GM23338 (cell line): ENCODE measurements around the gene AP2B1. TPM values are rescaled to one million over a fixed set of nuclear protein-coding genes. Genes with fewer than 3 reads are reported as not detected.

Experiments
- ATAC-seq: fragments of 200-7000 bp; cut with Tn5 transposase; 3 replicates; pipeline ENCODE4 v1.9.1; 2020
- DNase-seq: peaks from one replicate; pipeline ENCODE4 v3.0.0-alpha.2; 2015; ENCODE audit warnings: low spot score
- H2AFZ ChIP-seq: fragments of 200-600 bp; sonication (generic); 2 replicates; pipeline ENCODE4 v1.8.0; 2016; ENCODE audit warnings: antibody characterized with exemption, mild to moderate bottlenecking, moderate library complexity
- H3F3A ChIP-seq: fragments of 200-600 bp; sonication (generic); replicated peaks from 2 replicates; pipeline ENCODE4 v1.8.0; 2017; ENCODE audit warnings: antibody characterized with exemption, mixed run types, low read depth
- H3K27ac ChIP-seq: fragments of 200-600 bp; sonication (generic); 2 replicates; pipeline ENCODE4 v1.6.1; 2016; ENCODE audit warnings: low read depth
- H3K27me3 ChIP-seq: fragments of 200-600 bp; sonication (generic); 2 replicates; pipeline ENCODE4 v1.8.0; 2016; ENCODE audit warnings: mild to moderate bottlenecking, mixed run types, moderate library complexity; ENCODE audit not compliant: insufficient read depth
- H3K36me3 ChIP-seq: fragments of 200-600 bp; sonication (generic); 2 replicates; pipeline ENCODE4 v1.8.0; 2016; ENCODE audit warnings: mild to moderate bottlenecking; ENCODE audit not compliant: insufficient read depth
- H3K4me1 ChIP-seq: fragments of 200-600 bp; sonication (generic); 2 replicates; pipeline ENCODE4 v1.8.0; 2016; ENCODE audit warnings: mild to moderate bottlenecking, moderate library complexity; ENCODE audit not compliant: insufficient read depth
- H3K4me2 ChIP-seq: fragments of 200-600 bp; sonication (generic); 2 replicates; pipeline ENCODE4 v1.7.1; 2017; ENCODE audit warnings: mixed run types
- H3K4me3 ChIP-seq: fragments of 200-600 bp; sonication (generic); 2 replicates; pipeline ENCODE4 v1.6.1; 2016; ENCODE audit warnings: mixed run types
- H3K79me2 ChIP-seq: fragments of 200-600 bp; sonication (generic); replicated peaks from 2 replicates; pipeline ENCODE4 v1.8.0; 2017; ENCODE audit warnings: mild to moderate bottlenecking; ENCODE audit not compliant: insufficient read depth
- H3K9me2 ChIP-seq: fragments of 200-600 bp; sonication (generic); 2 replicates; pipeline ENCODE4 v1.8.0; 2017; ENCODE audit not compliant: insufficient read depth
- H4K20me1 ChIP-seq: fragments of 200-600 bp; sonication (generic); replicated peaks from 2 replicates; pipeline ENCODE4 v1.8.0; 2017; ENCODE audit warnings: mild to moderate bottlenecking; ENCODE audit not compliant: insufficient read depth
- H3K27ac Mint-ChIP-seq: 2 replicates; pipeline ENCODE4 v1.8.0; 2020; ENCODE audit warnings: inconsistent platforms, mild to moderate bottlenecking, moderate library complexity, mixed read lengths
- H3K27me3 Mint-ChIP-seq: 3 replicates; pipeline ENCODE4 v1.8.0; 2022; ENCODE audit warnings: low read depth, mild to moderate bottlenecking, moderate library complexity, mixed read lengths, inconsistent platforms; ENCODE audit not compliant: insufficient read depth, poor library complexity
- H3K36me3 Mint-ChIP-seq: 3 replicates; pipeline ENCODE4 v1.8.0; 2021; ENCODE audit warnings: low read depth, mild to moderate bottlenecking, inconsistent platforms, moderate library complexity, mixed read lengths
- H3K4me1 Mint-ChIP-seq: 3 replicates; pipeline ENCODE4 v1.8.0; 2020; ENCODE audit warnings: mild to moderate bottlenecking, inconsistent platforms, mixed read lengths
- H3K4me3 Mint-ChIP-seq: 3 replicates; pipeline ENCODE4 v1.8.0; 2021; ENCODE audit warnings: moderate library complexity, mild to moderate bottlenecking, inconsistent platforms, mixed read lengths
- H3K9me3 Mint-ChIP-seq: 3 replicates; pipeline ENCODE4 v1.8.0; 2020; ENCODE audit warnings: moderate library complexity, mild to moderate bottlenecking, inconsistent platforms, mixed read lengths
- EZH2 ChIP-seq: fragments of 200-600 bp; sonication (generic); IDR thresholded peaks from one replicate; pipeline ENCODE4 v1.8.0; 2017; ENCODE audit warnings: antibody characterized with exemption, mild to moderate bottlenecking, low read depth; ENCODE audit not compliant: unreplicated experiment
- EZH2phosphoT487 ChIP-seq: fragments of 200-600 bp; sonication (generic); IDR thresholded peaks from one replicate; pipeline ENCODE4 v1.8.1; 2018; ENCODE audit warnings: antibody characterized with exemption; ENCODE audit not compliant: unreplicated experiment
- JUNB ChIP-seq: IDR thresholded peaks from one replicate; pipeline ENCODE4 v1.6.1; 2016; ENCODE audit warnings: antibody characterized with exemption; ENCODE audit not compliant: unreplicated experiment
- NANOG ChIP-seq: IDR thresholded peaks from 2 replicates; pipeline ENCODE4 v1.6.1; 2016; ENCODE audit warnings: antibody characterized with exemption, borderline replicate concordance
- POLR2AphosphoS5 ChIP-seq: IDR thresholded peaks from 2 replicates; pipeline ENCODE4 v1.6.1; 2016; ENCODE audit warnings: antibody characterized with exemption, low read depth
- STAT1 ChIP-seq: IDR thresholded peaks from one replicate; pipeline ENCODE4 v1.6.1; 2016; ENCODE audit warnings: antibody characterized with exemption; ENCODE audit not compliant: unreplicated experiment
- ZNF114 ChIP-seq: fragments of 250-450 bp; sonication (Bioruptor Pico); IDR thresholded peaks from 2 replicates; pipeline ENCODE4 v1.5.0; 2020; ENCODE audit warnings: mild to moderate bottlenecking, moderate library complexity
- ZNF331 ChIP-seq: fragments of 250-450 bp; sonication (Bioruptor Pico); IDR thresholded peaks from 2 replicates; pipeline ENCODE4 v1.5.0; 2020; ENCODE audit warnings: low read depth, mild to moderate bottlenecking, moderate library complexity
- polyA plus RNA-seq: library from polyadenylated mRNA; unstranded; fragments of >200 nt; fragmentation: Nextera tagmentation; extraction: Ambion mirVana; gene quantifications from 2 replicates; pipeline ENCODE4 v1.2.1, GENCODE V29; 2016
- total RNA-seq: library from RNA; depleted of rRNA; stranded (reverse); fragments of >200 nt; shearing (Covaris generic); gene quantifications from 2 replicates; pipeline ENCODE4 v1.2.3, GENCODE V29; 2014
- TF ChIP-seq, protein P1 (sequence below): fragments of 250-450 bp; sonication (Bioruptor Pico); IDR thresholded peaks from 2 replicates; pipeline ENCODE4 v1.5.0; 2020; ENCODE audit warnings: mild to moderate bottlenecking, moderate library complexity
- TF ChIP-seq, protein P2 (sequence below), 2 experiments: fragments of 200-600 bp in 1 of 2; sonication (generic) in 1 of 2; conservative IDR thresholded peaks; 2 replicates each; pipeline versions ENCODE4 v1.5.1 to v1.6.1; 2016 to 2017; ENCODE audit warnings: antibody characterized with exemption in 2 of 2, low read depth in 2 of 2, mild to moderate bottlenecking in 2 of 2, moderate library complexity in 1 of 2
- TF ChIP-seq, protein P3 (sequence below): IDR thresholded peaks from 2 replicates; pipeline ENCODE4 v1.6.1; 2016; ENCODE audit warnings: antibody characterized with exemption

AP2B1 gene
- total and polyA plus RNA-seq, 2 experiments from 2014 or later = 89.7 to 144 TPM

- Histone ChIP-seq H3K4me3 (no peak overlapping the region), H3K4me1 (peaks cover 22% of the 10 kb centered on the region), H3K79me2 (no peaks in the 10 kb centered on the region), H3K36me3 (0 out of 2 replicates have a peak, but pooled peaks cover 3% of the 10 kb centered on the region), H3K4me2 (no peak overlapping the region), H3F3A (no peaks in the 10 kb centered on the region; the same call in 1 of the 2 replicates), H4K20me1 (no peaks in the 10 kb centered on the region), H3K27me3 (no peaks in the 10 kb centered on the region), H3K27ac (no peak overlapping the region), H2AFZ (no peak overlapping the region), H3K9me2 (no peaks in the 10 kb centered on the region)
- H3K27me3 Mint-ChIP-seq = peaks cover 3% of the 10 kb centered on the region
- no peak overlapping the region for H3K4me3 Mint-ChIP-seq
- H3K4me1 Mint-ChIP-seq = peaks cover 25% of the 10 kb centered on the region
- no peaks in the 10 kb centered on the region for H3K9me3 Mint-ChIP-seq
- ATAC-seq = no peak
- DNase-seq = no peak
- peak overlapping the region; percentile 60; the same call in 1 of the 2 replicates for H3K27ac Mint-ChIP-seq
- H3K36me3 Mint-ChIP-seq = peaks cover 26% of the 10 kb centered on the region
- TF ChIP-seq STAT1 (no peak), ZNF331 (CRISPR knock-in tag) (no peak)
Measured at GRCh38 chr17:35679007-35679682, 92.0 kb downstream of the AP2B1 start.

DNA sequence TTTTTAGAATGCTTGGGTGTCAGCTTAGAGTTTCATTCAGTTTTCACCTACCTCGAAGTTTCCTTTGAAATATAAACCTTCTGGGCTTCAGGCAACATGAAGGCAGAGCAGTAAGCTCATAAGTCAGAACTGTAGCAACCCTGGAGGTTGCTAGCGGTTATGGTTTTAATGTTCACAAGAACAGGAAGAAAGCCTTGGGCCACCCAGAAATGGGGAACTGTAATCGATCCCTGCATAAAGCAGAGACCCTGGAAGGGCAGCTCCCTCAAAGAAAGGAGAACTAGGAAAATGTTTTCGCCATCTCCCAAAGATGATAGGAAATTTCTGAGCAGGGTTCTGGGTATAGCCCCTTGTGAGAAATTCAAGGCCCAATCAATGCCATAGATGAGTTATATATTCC, 96.5 kb downstream of the AP2B1 start:
- no peaks in the 10 kb centered on the region for H3K9me2 ChIP-seq
- no peak overlapping the region for H3K4me3 Mint-ChIP-seq
- ATAC-seq (peak; percentile 20; the same call in 1 of the 3 replicates), DNase-seq (no peak)
- no peak overlapping the region for H2AFZ ChIP-seq
- no peaks in the 10 kb centered on the region for H3K27me3 ChIP-seq
- H3K79me2 ChIP-seq = no peaks in the 10 kb centered on the region
- H3K4me3 ChIP-seq = no peak overlapping the region
- H4K20me1 ChIP-seq = no peaks in the 10 kb centered on the region
- H3F3A ChIP-seq = no peaks in the 10 kb centered on the region
- peak overlapping the region; percentile 1; the same call in 1 of the 2 replicates for H3K27ac ChIP-seq
- peaks cover 9% of the 10 kb centered on the region; the same call in 1 of the 2 replicates for H3K4me1 ChIP-seq
- no peak overlapping the region for H3K27ac Mint-ChIP-seq
- peaks cover 33% of the 10 kb centered on the region for H3K36me3 Mint-ChIP-seq
- H3K4me2 ChIP-seq = peak overlapping the region; percentile 26; the same call in 1 of the 2 replicates
- H3K36me3 ChIP-seq = 0 out of 2 replicates have a peak, but pooled peaks cover 3% of the 10 kb centered on the region
- H3K27me3 Mint-ChIP-seq = peaks cover 3% of the 10 kb centered on the region
- H3K4me1 Mint-ChIP-seq = peaks cover 23% of the 10 kb centered on the region
- TF ChIP-seq JUNB (no peak), POLR2AphosphoS5 (no peak), ZNF331 (CRISPR knock-in tag) (no peak), NANOG (no peak), ZNF114 (CRISPR knock-in tag) (no peak), EZH2phosphoT487 (no peak), EZH2 (no peak), STAT1 (no peak)
- TF ChIP-seq, protein P1, sequence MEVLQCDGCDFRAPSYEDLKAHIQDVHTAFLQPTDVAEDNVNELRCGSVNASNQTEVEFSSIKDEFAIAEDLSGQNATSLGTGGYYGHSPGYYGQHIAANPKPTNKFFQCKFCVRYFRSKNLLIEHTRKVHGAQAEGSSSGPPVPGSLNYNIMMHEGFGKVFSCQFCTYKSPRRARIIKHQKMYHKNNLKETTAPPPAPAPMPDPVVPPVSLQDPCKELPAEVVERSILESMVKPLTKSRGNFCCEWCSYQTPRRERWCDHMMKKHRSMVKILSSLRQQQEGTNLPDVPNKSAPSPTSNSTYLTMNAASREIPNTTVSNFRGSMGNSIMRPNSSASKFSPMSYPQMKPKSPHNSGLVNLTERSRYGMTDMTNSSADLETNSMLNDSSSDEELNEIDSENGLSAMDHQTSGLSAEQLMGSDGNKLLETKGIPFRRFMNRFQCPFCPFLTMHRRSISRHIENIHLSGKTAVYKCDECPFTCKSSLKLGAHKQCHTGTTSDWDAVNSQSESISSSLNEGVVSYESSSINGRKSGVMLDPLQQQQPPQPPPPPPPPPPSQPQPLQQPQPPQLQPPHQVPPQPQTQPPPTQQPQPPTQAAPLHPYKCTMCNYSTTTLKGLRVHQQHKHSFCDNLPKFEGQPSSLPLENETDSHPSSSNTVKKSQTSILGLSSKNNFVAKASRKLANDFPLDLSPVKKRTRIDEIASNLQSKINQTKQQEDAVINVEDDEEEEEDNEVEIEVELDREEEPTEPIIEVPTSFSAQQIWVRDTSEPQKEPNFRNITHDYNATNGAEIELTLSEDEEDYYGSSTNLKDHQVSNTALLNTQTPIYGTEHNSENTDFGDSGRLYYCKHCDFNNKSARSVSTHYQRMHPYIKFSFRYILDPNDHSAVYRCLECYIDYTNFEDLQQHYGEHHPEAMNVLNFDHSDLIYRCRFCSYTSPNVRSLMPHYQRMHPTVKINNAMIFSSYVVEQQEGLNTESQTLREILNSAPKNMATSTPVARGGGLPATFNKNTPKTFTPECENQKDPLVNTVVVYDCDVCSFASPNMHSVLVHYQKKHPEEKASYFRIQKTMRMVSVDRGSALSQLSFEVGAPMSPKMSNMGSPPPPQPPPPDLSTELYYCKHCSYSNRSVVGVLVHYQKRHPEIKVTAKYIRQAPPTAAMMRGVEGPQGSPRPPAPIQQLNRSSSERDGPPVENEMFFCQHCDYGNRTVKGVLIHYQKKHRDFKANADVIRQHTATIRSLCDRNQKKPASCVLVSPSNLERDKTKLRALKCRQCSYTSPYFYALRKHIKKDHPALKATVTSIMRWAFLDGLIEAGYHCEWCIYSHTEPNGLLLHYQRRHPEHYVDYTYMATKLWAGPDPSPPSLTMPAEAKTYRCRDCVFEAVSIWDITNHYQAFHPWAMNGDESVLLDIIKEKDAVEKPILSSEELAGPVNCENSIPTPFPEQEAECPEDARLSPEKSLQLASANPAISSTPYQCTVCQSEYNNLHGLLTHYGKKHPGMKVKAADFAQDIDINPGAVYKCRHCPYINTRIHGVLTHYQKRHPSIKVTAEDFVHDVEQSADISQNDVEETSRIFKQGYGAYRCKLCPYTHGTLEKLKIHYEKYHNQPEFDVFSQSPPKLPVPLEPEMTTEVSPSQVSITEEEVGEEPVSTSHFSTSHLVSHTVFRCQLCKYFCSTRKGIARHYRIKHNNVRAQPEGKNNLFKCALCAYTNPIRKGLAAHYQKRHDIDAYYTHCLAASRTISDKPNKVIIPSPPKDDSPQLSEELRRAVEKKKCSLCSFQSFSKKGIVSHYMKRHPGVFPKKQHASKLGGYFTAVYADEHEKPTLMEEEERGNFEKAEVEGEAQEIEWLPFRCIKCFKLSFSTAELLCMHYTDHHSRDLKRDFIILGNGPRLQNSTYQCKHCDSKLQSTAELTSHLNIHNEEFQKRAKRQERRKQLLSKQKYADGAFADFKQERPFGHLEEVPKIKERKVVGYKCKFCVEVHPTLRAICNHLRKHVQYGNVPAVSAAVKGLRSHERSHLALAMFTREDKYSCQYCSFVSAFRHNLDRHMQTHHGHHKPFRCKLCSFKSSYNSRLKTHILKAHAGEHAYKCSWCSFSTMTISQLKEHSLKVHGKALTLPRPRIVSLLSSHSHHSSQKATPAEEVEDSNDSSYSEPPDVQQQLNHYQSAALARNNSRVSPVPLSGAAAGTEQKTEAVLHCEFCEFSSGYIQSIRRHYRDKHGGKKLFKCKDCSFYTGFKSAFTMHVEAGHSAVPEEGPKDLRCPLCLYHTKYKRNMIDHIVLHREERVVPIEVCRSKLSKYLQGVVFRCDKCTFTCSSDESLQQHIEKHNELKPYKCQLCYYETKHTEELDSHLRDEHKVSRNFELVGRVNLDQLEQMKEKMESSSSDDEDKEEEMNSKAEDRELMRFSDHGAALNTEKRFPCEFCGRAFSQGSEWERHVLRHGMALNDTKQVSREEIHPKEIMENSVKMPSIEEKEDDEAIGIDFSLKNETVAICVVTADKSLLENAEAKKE (CRISPR knock-in tag) = no peak
- TF ChIP-seq, protein P2, sequence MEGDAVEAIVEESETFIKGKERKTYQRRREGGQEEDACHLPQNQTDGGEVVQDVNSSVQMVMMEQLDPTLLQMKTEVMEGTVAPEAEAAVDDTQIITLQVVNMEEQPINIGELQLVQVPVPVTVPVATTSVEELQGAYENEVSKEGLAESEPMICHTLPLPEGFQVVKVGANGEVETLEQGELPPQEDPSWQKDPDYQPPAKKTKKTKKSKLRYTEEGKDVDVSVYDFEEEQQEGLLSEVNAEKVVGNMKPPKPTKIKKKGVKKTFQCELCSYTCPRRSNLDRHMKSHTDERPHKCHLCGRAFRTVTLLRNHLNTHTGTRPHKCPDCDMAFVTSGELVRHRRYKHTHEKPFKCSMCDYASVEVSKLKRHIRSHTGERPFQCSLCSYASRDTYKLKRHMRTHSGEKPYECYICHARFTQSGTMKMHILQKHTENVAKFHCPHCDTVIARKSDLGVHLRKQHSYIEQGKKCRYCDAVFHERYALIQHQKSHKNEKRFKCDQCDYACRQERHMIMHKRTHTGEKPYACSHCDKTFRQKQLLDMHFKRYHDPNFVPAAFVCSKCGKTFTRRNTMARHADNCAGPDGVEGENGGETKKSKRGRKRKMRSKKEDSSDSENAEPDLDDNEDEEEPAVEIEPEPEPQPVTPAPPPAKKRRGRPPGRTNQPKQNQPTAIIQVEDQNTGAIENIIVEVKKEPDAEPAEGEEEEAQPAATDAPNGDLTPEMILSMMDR (conservative IDR thresholded peaks at IDR 0.05; ENCODE audit: low read depth in 2 of 2) = no peak
- TF ChIP-seq, protein P3, sequence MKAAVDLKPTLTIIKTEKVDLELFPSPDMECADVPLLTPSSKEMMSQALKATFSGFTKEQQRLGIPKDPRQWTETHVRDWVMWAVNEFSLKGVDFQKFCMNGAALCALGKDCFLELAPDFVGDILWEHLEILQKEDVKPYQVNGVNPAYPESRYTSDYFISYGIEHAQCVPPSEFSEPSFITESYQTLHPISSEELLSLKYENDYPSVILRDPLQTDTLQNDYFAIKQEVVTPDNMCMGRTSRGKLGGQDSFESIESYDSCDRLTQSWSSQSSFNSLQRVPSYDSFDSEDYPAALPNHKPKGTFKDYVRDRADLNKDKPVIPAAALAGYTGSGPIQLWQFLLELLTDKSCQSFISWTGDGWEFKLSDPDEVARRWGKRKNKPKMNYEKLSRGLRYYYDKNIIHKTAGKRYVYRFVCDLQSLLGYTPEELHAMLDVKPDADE = no peak
- no peaks in the 10 kb centered on the region for H3K9me3 Mint-ChIP-seq
